HG03342 (cell line): ENCODE data around the gene HPCAL1.

ENCODE experiments used
- ATAC-seq: cut with Tn5 transposase; IDR thresholded peaks from one replicate; pipeline ENCODE4 v1.9.1; 2021; ENCODE audit warnings: mild to moderate bottlenecking, moderate library complexity; ENCODE audit not compliant: unreplicated experiment

The HPCAL1 gene

DNA sequence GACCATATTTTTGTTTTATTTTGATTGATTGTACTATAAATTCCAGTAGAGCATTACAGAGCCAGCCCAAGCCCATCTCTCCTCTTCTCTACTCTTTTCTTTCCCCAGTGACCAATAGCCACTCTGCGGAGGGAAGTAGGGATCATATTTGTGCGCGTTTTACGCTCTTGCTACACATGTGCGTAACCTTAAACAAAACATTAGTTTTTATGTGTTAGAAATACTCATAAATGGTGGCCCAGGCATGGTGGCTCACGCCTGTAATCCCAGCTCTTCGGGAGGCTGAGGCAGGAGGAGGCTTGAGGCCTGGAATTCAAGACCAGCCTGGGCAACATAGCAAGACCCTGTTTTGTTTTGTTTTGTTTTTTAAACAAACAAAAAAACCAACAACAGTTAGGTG lies 31.3 kb downstream of the HPCAL1 start:
- no peak for ATAC-seq

DNA sequence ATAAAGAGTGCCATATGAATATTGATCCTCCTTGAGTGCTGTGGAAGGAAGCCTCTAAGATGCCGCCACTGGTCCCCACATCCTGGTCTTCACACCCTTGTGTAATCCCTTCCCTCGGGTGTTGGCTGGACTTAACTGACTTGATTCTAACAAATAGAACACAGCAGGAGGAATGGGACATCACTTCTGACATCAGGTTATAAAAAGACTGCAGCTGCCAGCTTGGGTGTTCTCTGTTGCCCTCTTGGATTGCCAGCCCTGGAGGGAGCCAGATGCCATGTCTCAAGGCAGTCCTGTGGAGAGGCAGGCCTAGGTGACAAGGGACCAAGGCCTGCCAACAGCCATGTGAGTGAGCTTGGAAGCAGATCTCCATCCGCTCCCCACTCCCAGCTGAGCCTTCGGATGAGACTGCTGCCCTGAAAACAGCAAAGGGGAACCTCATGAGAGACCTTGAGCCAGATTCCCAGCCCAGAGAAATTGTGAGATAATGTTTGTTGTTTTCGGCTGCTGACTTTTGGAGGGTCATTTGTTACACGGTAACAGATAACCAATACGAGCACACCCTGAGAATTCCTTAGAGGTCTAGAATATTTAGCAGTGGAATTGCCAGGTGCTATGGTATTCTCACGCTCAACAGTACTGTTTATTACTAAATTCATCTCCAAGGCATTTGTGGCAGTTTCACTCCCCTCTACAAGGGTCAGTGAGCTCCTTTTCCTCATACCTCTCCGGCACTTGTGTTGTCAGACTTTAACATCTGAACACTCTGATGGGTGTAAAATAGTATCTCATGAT lies 32.5 kb downstream of the HPCAL1 start:
- no peak for ATAC-seq

GRCh38 chr2:10336283-10336682 lies 33.6 kb downstream of the HPCAL1 start:
- ATAC-seq = no peak

DNA sequence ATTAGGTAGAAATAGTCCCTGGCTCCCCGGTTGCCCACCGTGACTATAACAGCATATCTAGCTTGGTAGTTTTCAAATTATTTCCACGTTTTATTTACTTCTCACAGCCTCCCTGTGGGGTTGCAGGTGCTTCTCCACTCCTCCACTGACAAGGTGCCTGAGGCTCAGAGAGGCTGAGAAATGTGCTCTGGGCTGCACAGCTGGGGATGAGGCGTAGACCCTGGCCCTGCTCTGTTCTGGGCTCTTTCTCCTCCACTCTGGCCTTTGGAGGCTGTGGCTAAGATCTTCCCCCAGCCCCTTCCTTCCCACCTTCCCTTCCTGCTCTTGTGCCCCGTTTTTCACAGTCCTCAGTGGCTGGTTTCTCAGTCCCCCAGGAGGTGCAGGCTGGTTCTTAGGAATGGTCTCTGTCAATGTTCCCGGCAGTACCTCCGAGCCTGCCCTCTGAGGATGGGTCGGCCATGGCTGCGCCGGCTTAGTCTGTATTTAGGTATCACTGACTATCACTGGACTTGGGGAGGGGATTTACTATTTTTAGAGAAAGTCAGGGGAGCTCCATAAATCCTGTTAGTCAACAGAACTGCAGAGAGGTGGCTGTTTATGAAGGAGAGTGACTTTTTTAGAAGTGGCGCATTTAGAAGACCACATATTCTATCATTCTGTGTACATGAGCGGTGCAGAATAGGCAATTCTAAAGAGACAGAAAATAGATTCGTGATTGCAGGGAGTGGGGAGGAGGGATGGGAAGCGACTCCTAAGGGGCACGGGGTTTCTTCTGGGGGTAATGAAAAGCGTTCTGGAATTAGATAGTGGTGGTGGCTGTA lies 35.0 kb downstream of the HPCAL1 start:
- ATAC-seq = no peak

GRCh38 chr2:10338270-10339188 lies 35.8 kb downstream of the HPCAL1 start:
- no peak for ATAC-seq

GRCh38 chr2:10339647-10340592 lies 37.2 kb downstream of the HPCAL1 start:
- no peak for ATAC-seq

DNA sequence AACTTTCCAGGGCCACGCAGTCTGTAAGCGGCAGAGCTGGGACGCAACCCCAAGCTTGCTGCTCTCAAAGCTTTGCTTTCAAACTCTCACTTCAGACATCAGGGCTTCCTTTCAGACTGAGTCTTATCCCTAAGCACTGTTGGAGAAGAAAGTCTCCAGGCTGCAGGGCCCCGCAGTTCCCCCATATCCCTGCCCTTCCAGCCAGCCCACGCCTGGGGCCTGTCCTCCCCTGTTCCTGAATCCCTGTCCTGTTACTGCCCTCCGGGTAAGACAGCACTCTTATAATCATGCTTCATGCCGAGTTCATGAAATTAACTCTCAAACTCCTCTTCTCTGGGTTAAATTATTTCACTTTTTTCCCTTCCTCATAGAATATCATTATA lies 37.9 kb downstream of the HPCAL1 start:
- ATAC-seq = no peak

DNA sequence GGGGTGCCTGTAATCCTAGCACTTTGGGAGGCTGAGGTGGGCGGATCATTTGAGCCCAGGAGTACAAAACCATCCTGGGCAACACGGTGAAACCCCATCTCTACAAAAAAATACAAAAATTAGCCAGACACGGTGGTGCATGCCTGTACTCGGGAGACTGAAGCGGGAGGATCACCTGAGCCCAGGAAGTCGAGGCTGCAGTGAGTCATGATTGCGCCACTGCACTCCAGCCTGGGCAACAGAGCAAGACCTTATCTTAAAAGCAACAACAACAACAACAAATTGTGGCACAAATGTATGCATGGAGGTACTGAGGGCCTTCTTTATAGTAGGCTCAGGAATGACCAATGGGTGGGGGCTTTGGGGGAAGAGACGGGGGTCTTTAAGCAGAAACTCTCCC lies 38.5 kb downstream of the HPCAL1 start:
- ATAC-seq = no peak

DNA sequence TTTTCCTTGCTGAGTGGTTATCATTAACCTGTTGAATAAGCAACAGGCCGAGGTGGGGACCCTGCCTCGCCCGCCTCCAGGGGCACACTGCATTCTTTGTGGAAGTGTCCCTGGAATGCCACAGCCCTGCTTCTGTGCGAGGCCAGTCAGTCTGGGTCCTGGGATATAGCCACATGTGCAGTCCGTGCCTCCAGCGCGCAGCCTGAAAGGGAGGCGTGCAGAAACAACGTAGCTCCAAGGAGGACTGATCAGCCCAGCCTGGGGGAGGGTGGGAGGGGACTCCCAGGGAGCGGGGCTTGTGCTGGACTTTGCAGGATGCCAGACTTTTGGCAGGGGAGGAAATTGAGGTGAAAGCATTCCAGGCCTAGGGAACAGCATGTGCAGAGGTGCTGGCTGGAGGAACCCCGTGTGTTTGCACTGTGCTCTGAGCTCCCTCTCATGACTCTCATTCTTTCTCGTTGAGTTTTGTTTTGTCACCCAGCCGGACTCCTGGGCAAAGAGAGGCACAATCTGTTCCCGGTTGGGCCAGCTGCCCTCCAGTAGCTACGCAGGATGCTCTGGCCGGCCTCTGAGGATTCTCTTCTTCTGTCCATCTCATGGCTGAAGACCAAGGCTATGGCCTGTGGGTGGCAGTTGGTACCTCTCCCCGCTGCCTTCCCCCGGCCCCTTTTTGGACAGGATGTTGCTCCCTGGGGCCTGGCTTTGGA lies 39.7 kb downstream of the HPCAL1 start:
- ATAC-seq = no peak

GRCh38 chr2:10343191-10343590 lies 40.5 kb downstream of the HPCAL1 start:
- ATAC-seq = no peak

- no peak for ATAC-seq
These were observed 41.0 kb downstream of the HPCAL1 start for GRCh38 chr2:10343658-10344057.

- ATAC-seq = no peak
These were observed 41.7 kb downstream of the HPCAL1 start for GRCh38 chr2:10344105-10345066.

DNA sequence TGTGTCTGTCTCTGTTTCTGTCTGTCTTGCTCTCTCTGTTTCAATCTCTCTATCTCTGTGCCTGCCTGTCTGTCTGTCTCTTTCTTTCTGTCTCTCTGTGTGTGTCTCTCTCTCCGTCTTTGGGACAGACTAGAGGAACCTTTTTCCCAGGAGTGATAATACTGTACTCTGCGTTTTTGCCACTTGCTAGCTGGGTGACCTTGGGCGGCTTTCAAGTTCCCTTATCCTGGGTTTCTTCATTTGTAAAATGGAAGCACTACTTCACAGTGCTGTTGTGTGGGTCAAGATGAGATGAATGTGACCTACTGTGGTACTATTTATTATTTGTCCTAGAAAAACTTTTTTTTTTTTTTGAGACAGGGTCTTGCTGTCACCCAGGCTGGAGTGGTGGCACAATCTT lies 42.4 kb downstream of the HPCAL1 start:
- ATAC-seq = no peak

DNA sequence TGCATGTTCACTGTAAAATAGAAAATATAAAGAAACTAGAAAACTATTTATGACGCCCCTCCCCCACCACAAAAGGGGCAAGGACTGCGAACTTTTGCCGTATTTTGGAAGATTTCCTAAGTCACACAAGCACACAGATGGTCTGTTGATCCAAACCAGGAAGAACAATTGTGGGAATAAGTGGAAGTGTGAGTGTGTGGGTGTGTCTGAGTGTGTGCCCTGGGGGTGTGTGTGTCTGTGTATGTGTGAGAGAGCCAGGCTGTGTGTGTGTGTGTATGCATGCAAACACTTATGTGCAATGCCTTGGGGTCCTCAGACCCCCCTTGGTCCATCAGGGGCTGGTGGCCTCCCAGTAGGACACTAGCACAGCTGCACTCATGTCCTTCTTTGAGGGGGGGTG lies 43.1 kb downstream of the HPCAL1 start:
- ATAC-seq = no peak

GRCh38 chr2:10346929-10347561 lies 44.3 kb downstream of the HPCAL1 start:
- ATAC-seq = no peak

GRCh38 chr2:10347562-10347948 lies 44.9 kb downstream of the HPCAL1 start:
- ATAC-seq = no peak

- no peak for ATAC-seq
These were observed 46.2 kb downstream of the HPCAL1 start for GRCh38 chr2:10348891-10349290.

- peak; percentile 59 for ATAC-seq
These were observed 48.1 kb downstream of the HPCAL1 start for GRCh38 chr2:10350761-10351160.
